ENCODE measurements around the gene WFDC1. TPM values are rescaled to one million over a fixed set of nuclear protein-coding genes. Genes with fewer than 3 reads are reported as not detected.

WFDC1 gene
- total RNA-seq, 1 donor from 2014 or later: 3.0 TPM

GRCh38 chr16:84314373-84314772 lies 19.7 kb downstream of the WFDC1 start:
- Mint-ChIP-seq H3K9me3 (no peaks in the 10 kb centered on the region), H3K4me1 (peaks cover 7% of the 10 kb centered on the region), H3K36me3 (no peaks in the 10 kb centered on the region), H3K4me3 (no peak overlapping the region), H3K27ac (no peak overlapping the region), H3K27me3 (ENCODE audit: low read depth) (peaks cover 32% of the 10 kb centered on the region)
- TF ChIP-seq CTCF (IDR thresholded peaks at IDR 0.05; ENCODE audit: unreplicated experiment): no peak
- DNase-seq (ENCODE audit: low spot score in 2 of 2, unreplicated experiment in 2 of 2): no peak

- peaks cover 7% of the 10 kb centered on the region for H3K4me1 Mint-ChIP-seq
- H3K27me3 Mint-ChIP-seq (ENCODE audit: low read depth): peaks cover 32% of the 10 kb centered on the region
- no peak for TF ChIP-seq CTCF (IDR thresholded peaks at IDR 0.05; ENCODE audit: unreplicated experiment)
- H3K4me3 Mint-ChIP-seq: no peak overlapping the region
- no peak for DNase-seq (ENCODE audit: low spot score in 2 of 2, unreplicated experiment in 2 of 2)
- H3K36me3 Mint-ChIP-seq: no peaks in the 10 kb centered on the region
- H3K27ac Mint-ChIP-seq: no peak overlapping the region
- no peaks in the 10 kb centered on the region for H3K9me3 Mint-ChIP-seq
Observed at GRCh38 chr16:84314814-84315213, 20.1 kb downstream of the WFDC1 start.

GRCh38 chr16:84315422-84315821 lies 20.7 kb downstream of the WFDC1 start:
- Mint-ChIP-seq H3K36me3 (no peaks in the 10 kb centered on the region), H3K4me3 (no peak overlapping the region), H3K4me1 (peaks cover 9% of the 10 kb centered on the region), H3K9me3 (no peaks in the 10 kb centered on the region), H3K27ac (no peak overlapping the region), H3K27me3 (ENCODE audit: low read depth) (peaks cover 32% of the 10 kb centered on the region)
- no peak for DNase-seq (ENCODE audit: low spot score in 2 of 2, unreplicated experiment in 2 of 2)
- TF ChIP-seq CTCF (IDR thresholded peaks at IDR 0.05; ENCODE audit: unreplicated experiment): no peak

GRCh38 chr16:84318091-84318975 lies 23.7 kb downstream of the WFDC1 start:
- peaks cover 11% of the 10 kb centered on the region for H3K27me3 Mint-ChIP-seq (ENCODE audit: low read depth)
- peaks cover 17% of the 10 kb centered on the region for H3K4me1 Mint-ChIP-seq
- no peaks in the 10 kb centered on the region for H3K36me3 Mint-ChIP-seq
- no peak overlapping the region for H3K4me3 Mint-ChIP-seq
- no peak overlapping the region for H3K27ac Mint-ChIP-seq
- H3K9me3 Mint-ChIP-seq: no peaks in the 10 kb centered on the region
- TF ChIP-seq CTCF (IDR thresholded peaks at IDR 0.05; ENCODE audit: unreplicated experiment): no peak
- DNase-seq (ENCODE audit: low spot score in 2 of 2, unreplicated experiment in 2 of 2): no peak

GRCh38 chr16:84319146-84319760 lies 24.6 kb downstream of the WFDC1 start:
- DNase-seq (ENCODE audit: low spot score in 2 of 2, unreplicated experiment in 2 of 2): no peak
- Mint-ChIP-seq H3K9me3 (no peaks in the 10 kb centered on the region), H3K4me1 (peaks cover 17% of the 10 kb centered on the region), H3K4me3 (no peak overlapping the region), H3K27me3 (ENCODE audit: low read depth) (peaks cover 2% of the 10 kb centered on the region), H3K27ac (no peak overlapping the region), H3K36me3 (no peaks in the 10 kb centered on the region)
- no peak for TF ChIP-seq CTCF (IDR thresholded peaks at IDR 0.05; ENCODE audit: unreplicated experiment)

All from mesothelial cell of epicardium (in vitro differentiated cells).